KBM-7 (cell line): Measurements from ENCODE around the gene GPC5.

Source experiments
- DNase-seq: peaks from one replicate; pipeline ENCODE4 v3.0.0-alpha.2; 2015
- in situ Hi-C: fragments of 300-500 bp; cut with MboI; formaldehyde crosslinking; loops from 2 replicates; pipeline ENCODE4 v1.14.3; 2020; ENCODE audit warnings: low sequenced_read_pairs, low pct_unique_long_range_greater_than_20kb, mixed read lengths

GPC5 gene

DNA sequence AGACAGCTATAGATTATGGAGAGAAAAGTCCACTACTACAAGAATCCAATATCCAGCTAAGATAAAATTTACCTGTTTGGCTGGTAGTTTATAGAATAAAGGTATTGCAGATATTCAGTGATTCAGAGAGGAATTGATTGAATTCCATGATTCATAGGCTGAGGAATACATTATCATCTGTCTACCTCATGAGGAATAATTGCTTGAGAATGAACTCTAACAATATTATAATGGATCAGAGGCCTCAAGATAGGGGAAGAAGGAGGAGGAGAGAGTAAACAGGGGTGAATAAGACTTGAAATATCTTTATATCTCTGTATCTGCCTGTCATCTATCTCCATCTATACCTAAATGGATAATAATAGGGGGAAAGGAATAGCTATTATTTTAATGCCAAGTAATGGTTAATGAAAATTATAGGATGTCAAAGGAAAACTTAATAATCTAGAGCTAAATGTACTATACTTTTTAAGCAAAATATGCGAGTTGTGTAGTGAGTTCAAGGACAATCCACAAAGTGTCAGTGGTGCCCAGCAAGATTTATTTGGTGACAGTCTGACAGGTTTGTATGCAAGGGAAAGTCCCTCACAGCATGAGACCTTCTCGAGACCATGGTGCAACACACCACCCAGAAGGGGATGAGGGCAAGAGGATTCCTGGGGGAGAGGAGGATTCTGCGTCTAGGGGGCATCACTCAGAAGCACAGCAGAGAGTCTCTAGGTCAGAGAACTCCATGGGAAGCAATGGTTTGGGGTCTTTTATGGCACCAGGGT lies 224.5 kb downstream of the GPC5 start:
- in situ Hi-C loops: no loop called here
- DNase-seq: no peak

- in situ Hi-C loops: no loop called here
- no peak for DNase-seq
Measured at GRCh38 chr13:91627952-91628739, 229.7 kb downstream of the GPC5 start.

- no peak for DNase-seq
- in situ Hi-C loops: no loop called here
Measured at GRCh38 chr13:91630946-91631345, 232.5 kb downstream of the GPC5 start.

DNA sequence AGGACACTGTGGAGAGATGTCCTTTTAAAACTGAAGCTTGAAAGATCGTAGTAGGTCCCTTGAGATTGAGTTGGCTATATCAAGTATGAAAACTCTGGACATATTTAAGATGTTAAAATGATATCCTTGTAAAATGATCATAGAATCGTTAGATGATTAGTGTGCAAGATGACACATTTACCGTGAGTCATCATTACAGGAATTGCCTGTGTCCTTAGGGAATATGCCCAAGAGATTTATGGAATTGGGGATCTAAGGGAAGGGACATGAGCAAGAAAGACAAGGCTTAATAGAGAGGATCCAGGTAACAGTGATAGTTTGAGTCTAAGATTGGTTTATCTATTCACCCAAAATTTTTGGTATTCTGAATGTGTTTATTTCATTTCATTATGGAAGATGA lies 233.7 kb downstream of the GPC5 start:
- no peak for DNase-seq
- in situ Hi-C loops: no loop called here

GRCh38 chr13:91639330-91639729 lies 240.9 kb downstream of the GPC5 start:
- in situ Hi-C loops: no loop called here

GRCh38 chr13:91643394-91643793 lies 245.0 kb downstream of the GPC5 start:
- no peak for DNase-seq
- in situ Hi-C loops: no loop called here

More at GRCh38 chr13:91639330-91639729, 240.9 kb downstream of the GPC5 start:
- DNase-seq: no peak

DNA sequence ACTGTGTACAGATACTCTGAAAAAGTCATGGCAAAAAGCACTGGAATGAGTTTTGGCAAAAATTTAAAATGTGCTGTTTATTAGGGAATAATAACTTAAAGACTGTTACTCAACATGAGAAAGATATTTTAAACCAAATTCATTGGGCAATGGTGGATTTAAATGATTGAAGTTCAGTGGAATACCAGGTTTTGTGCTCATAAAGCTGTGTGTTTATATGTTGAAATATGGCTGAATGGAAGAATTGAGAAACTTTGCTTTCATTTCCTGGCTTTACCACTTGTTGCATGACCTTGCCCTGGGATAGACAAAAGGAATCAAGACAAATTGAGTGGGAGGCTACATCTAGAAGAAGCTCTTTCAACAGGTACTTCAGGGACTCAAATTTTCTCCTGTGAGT lies 246.4 kb downstream of the GPC5 start:
- in situ Hi-C loops: no loop called here
- DNase-seq: no peak

DNA sequence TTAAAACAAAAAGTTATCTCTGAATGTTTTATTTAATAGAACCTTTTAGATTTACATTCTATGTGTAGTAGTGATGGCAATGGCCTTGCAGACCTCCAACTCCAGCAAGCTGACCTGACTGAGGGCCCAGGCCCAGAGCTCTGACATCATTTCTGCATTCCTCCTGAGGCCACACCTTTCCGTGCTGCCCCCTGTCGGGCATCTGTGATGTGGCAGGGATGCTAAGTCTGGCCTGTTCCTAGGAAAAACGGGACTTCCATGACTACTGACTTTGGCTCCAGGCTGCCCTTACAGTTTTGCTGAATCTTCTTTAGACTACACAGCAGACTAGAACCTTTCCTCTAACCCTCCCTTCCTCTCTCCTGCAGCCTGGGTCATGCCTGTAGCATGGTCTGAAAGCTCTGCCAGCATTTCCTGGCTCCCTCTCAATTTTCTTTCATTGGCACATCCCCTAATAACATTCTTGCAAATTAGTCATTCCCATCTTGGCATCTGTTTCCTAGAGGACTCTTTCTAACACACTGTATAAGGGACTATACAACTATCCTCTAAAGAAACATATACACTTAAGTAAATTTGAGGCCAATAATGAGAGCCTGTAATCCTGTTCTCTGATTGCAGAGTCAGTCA lies 249.1 kb downstream of the GPC5 start:
- in situ Hi-C loops: no loop called here

GRCh38 chr13:91648012-91648411 lies 249.6 kb downstream of the GPC5 start:
- DNase-seq: no peak
- in situ Hi-C loops: no loop called here

More for the DNA sequence above, 249.1 kb downstream of the GPC5 start:
- no peak for DNase-seq

DNA sequence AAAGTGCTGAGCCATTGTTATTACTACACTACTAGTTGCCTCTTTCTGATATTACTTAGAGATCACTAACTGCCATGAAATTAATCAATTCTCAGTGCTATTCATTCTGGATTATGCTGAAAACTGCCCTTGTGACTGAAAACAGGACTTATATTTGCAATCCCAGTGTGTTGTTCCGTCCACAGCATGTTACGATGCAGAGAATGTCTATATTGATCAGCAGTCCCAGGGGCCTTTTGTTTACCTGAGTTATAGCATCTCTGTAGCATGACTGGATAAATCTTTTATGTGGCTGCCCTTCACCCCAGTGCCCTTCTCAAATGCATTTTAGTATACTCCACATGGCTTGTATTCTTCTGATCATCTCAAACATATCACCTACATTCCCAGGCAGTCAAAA lies 251.0 kb downstream of the GPC5 start:
- in situ Hi-C loops: no loop called here
- no peak for DNase-seq

DNA sequence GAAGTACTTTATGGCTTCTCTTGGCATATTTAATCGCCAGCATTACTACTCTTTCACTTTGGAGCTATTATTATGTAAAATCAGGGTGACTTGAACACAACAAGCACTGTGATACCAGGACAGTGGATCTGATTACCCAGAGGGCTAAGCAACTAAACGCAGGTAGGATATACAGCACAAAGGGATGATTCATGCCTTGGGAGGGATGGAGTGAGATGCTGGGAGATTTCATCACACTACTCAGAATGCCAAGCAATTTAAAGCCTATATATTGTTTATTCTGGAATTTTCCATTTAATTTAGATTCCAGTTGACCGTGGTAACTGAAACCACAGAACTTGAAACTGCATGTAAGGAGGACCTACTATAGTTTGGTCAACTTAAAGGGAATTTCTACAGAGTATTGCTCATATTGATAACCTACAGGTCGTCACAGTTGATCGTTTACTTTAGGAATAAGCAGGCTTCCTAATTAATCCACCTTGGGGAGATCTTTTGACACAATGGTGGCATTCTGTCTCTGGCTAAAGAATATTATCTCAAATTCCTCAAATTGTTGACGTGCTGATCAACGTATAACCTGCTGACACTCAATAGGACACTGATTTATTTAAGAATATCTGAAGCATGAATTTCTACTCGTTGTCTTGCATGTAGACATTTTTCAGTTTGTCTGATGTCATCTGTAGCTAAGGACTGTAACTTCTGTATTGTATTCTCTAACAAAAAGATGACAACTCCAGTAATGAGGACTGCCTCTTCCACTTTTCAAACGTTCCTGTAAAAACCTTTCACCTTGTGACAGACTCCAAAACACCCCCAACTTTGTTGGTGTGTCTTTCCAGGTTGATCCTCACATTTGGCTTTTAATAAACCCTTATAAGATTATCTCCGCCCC lies 254.2 kb downstream of the GPC5 start:
- in situ Hi-C loops: no loop called here
- no peak for DNase-seq

GRCh38 chr13:91655731-91656130 lies 257.3 kb downstream of the GPC5 start:
- DNase-seq: no peak
- in situ Hi-C loops: no loop called here

- no peak for DNase-seq
- in situ Hi-C loops: no loop called here
Measured at GRCh38 chr13:91657283-91657682, 258.9 kb downstream of the GPC5 start.

GRCh38 chr13:91659256-91660075 lies 261.0 kb downstream of the GPC5 start:
- in situ Hi-C loops: no loop called here
- DNase-seq: no peak

DNA sequence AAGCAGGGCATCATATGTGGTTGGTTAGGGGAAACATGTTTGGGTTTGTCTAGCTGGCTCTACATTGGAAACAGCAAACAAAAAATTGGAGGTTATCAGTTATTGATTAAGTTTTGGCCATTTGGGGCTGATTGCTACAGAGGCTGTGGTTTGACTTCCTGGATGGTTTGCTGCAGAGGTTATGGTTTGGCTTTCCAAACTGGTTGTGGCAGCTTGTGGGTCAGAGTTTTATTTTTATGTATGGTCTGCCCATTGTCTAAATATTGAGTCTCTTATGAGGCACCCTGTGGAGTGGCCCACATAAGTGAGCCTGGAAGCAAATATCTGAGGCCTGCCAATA lies 261.6 kb downstream of the GPC5 start:
- in situ Hi-C loops: no loop called here
- DNase-seq: no peak

DNA sequence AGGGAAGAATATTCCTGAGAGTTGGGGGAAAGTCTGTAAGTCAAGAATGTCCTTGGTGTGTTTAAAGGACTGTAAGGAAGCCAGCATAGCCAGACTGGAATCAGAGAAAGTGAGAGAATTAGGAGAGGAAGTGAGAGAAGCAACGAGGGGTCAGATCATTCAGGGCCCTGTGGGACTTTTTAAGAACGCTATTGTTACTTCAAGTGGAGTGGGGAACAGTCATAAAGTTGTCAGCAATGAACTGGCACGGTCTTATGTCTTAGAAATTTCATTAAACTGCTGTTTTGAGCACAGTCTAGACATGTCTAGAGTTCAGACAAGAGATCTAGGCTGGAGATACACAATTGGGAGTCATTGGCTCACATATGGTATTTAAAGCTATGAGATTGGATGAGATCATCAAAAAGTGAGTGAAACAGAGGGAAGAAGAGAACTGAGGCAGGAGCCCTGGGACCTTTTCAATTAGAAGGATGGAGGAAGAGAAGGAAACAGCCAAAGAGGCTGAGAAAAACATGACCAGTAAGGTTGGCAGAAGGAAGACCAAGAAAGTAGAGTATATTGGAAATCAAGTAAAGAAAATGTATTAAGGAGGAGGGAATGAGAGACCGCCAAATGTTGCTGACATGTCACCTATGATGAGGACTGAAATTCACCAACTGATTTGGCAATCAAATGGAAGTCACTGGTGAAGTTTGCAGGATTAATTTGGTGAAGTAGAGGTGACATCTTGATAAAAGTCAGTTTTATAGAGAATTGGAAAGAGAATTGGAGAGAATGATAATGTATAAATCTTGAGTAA lies 263.5 kb downstream of the GPC5 start:
- in situ Hi-C loops: no loop called here

DNA sequence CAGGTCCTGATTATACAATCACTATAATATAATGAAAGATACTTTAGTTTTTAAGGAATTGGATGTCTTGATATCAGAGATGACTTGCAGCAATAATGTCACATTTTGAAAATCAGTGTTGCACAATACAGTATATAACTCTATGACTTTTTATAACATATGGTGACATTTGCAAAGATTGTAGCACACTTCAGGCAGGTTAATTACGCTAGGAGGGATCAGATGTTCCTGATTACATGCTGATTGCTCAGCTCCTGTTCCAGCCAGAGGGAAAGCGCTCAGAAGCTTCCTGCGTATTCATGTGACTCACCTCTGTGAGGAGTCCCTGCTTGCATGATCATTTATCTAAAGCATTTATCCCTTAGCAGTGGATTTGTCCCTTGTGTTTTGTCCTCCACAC lies 265.6 kb downstream of the GPC5 start:
- no peak for DNase-seq
- in situ Hi-C loops: no loop called here

More for the DNA sequence above, 263.5 kb downstream of the GPC5 start:
- DNase-seq: no peak

DNA sequence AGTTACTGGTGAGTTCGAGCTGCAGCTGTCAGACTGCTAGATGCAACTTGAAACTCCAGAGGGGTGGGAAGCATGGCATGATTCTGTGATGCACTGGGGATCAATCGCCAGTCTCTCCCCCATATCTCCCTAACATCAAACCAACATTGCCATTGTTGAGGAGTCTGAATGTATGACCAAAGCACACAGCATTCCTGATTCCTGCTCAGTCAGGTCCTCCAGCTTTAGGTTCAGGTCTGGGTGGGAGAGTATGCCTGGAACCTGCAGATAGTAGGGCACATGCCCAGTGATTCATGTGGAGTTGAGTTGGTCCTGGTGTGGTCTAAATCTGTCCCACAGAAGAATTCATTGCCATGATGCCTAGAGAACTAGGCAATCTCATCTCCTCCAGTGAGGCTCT lies 269.1 kb downstream of the GPC5 start:
- no peak for DNase-seq
- in situ Hi-C loops: no loop called here
